GM12891 (cell line): ENCODE data around the gene RELT.

Experiments
- PAX5 ChIP-seq: IDR thresholded peaks from 2 replicates; pipeline ENCODE4 v1.6.1; 2011; ENCODE audit warnings: low read length, moderate library complexity, mild to moderate bottlenecking; ENCODE audit not compliant: insufficient read depth, severe bottlenecking
- POLR2A ChIP-seq: IDR thresholded peaks from 2 replicates; pipeline ENCODE4 v1.6.1; 2011; ENCODE audit warnings: low read depth, low read length, control low read depth
- POLR2AphosphoS5 ChIP-seq: IDR thresholded peaks from 2 replicates; pipeline ENCODE4 v1.6.1; 2011; ENCODE audit warnings: low read depth, low read length, control low read depth
- TAF1 ChIP-seq: IDR thresholded peaks from 2 replicates; pipeline ENCODE4 v1.6.1; 2011; ENCODE audit warnings: low read depth, low read length, control low read depth

- TF ChIP-seq POLR2A = no peak
- no peak for TF ChIP-seq TAF1
- TF ChIP-seq POLR2AphosphoS5 = no peak
- no peak for TF ChIP-seq PAX5
These were observed 33.6 kb upstream of the RELT start for GRCh38 chr11:73342633-73343032.
